Choroid plexus epithelial cell (primary cell): ENCODE measurements around the gene DMRTA1.
"Not testable (repeated sequence)": the region's sequence is repeated elsewhere in the genome, so short reads cannot be mapped to it uniquely, and the experiment has no call there.

Experiments used
- DNase-seq: peaks from one replicate; pipeline ENCODE4 v3.0.0-alpha.2; 2010; ENCODE audit warnings: low read depth
- H3K4me3 ChIP-seq: 2 replicates; pipeline ENCODE4 v1.5.1; 2011; ENCODE audit warnings: low read depth, mild to moderate bottlenecking, control low read depth, low read length, moderate library complexity
- TF ChIP-seq, protein P1 (sequence below): conservative IDR thresholded peaks from 2 replicates; pipeline ENCODE4 v1.5.1; 2011; ENCODE audit warnings: low read depth, mild to moderate bottlenecking, control low read depth, inconsistent platforms, low read length, moderate library complexity

Gene DMRTA1

DNA sequence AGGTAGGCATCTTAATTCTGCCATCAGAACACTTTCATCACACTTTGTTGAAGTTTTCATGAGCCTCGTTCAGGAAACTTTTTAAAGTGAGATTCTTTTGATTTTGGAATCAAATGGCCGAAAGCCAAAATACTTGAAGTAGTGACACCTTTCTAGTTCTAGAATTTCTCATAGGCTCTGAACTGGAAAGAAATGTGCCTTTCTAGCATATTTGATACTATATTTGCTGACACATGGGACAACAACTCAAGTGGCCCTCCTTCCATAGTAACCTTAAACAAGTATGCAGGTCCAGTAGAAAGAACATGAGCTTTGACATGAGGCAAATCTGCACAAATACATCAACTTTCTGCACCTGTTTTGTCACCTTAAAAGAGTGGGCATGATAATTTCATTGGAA lies 22.0 kb upstream of the DMRTA1 start:
- no peak for DNase-seq
- no peak overlapping the region for H3K4me3 ChIP-seq
- TF ChIP-seq, protein P1, sequence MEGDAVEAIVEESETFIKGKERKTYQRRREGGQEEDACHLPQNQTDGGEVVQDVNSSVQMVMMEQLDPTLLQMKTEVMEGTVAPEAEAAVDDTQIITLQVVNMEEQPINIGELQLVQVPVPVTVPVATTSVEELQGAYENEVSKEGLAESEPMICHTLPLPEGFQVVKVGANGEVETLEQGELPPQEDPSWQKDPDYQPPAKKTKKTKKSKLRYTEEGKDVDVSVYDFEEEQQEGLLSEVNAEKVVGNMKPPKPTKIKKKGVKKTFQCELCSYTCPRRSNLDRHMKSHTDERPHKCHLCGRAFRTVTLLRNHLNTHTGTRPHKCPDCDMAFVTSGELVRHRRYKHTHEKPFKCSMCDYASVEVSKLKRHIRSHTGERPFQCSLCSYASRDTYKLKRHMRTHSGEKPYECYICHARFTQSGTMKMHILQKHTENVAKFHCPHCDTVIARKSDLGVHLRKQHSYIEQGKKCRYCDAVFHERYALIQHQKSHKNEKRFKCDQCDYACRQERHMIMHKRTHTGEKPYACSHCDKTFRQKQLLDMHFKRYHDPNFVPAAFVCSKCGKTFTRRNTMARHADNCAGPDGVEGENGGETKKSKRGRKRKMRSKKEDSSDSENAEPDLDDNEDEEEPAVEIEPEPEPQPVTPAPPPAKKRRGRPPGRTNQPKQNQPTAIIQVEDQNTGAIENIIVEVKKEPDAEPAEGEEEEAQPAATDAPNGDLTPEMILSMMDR = no peak

DNA sequence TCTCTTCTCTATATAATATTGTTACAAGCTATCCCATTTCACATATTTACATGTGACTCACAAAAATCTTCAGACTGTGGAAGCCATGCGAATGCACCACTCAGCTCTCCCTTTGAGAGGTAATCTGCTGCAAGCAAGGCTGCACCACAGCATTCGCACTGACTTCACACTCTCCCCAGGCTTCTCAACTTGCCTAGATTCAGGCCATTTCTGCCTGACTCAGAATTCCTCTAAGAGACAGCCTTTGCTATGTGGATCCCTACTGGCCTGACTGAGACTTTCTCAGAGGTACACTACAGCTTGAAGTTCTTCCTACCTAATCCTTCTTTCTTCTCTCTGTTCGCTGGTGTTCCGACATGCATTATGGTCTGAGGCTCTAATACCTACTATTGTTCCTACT lies 21.1 kb upstream of the DMRTA1 start:
- TF ChIP-seq, protein P1 = no peak
- no peak for DNase-seq
- no peak overlapping the region for H3K4me3 ChIP-seq

DNA sequence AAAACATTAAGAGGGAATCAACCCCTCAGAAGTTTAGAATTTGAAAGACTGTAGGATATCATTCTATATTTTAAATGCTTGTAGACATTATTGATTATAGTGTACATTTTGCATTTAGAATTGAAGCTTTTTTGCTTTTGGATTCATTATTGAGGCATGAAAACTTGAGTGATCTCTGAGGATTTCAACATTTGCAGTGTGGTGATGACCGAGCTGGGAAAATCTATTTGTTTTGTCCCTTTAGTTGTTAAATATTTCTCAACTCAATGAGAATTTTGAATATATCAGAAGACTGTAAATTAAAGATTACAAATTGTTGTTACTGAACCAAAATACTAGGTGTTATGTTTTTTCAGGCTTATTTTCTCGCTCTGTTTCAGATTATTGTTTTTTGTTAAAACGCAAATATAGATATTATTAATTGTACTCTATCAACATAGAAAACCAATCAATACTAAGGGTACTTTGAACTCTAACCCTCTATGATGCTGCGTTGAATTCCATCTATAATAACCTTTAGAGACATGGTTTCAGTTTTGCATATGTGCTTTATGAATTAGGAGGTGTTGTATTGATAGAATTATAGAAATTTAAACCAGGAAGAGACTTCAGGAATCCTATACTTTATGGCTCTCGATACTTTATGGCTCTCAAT lies 19.3 kb upstream of the DMRTA1 start:
- DNase-seq = no peak
- no peak overlapping the region for H3K4me3 ChIP-seq
- TF ChIP-seq, protein P1 = no peak

DNA sequence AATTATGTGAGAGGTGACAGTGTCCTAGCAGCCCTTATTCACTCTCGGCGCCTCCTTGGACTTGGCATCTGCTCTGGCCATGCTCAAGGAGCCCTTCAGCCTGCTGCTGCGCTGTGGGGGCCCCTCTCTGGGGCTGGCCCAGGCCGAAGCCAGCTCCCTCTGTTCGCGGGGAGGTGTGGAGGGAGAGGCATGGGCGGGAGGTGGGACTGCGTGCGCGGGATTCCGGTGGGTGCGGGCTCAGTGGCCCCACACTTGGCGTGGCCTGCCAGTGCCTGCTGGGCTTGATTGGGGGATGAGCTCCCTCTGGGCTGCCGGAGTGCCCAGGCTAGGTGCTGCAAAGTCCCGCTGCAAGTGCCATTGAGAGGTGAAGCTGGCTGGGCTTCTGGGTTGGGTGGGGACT lies 12.9 kb upstream of the DMRTA1 start:
- DNase-seq = no peak
- TF ChIP-seq, protein P1 = no peak
- no peak overlapping the region for H3K4me3 ChIP-seq

DNA sequence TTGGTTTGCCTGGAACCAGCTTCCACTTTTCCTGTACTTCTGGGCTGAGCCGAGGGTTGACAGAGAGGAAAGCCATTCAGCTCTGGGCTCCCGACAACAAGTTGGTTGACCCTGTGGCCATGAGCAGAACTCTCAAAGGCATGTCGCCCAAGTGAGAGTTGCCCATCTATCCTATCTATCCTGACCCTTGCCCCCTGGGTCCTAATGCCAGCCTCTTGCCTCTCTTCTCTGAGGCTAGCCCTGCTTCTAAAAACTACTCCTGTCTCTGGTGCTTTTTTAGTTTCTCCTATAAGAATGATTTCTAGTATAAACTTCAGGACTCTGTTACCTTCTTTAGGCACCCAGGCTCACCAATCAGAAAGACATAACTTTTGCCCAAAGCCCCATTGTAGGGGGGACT lies 11.4 kb upstream of the DMRTA1 start:
- H3K4me3 ChIP-seq, DNase-seq: not testable (repeated sequence)

DNA sequence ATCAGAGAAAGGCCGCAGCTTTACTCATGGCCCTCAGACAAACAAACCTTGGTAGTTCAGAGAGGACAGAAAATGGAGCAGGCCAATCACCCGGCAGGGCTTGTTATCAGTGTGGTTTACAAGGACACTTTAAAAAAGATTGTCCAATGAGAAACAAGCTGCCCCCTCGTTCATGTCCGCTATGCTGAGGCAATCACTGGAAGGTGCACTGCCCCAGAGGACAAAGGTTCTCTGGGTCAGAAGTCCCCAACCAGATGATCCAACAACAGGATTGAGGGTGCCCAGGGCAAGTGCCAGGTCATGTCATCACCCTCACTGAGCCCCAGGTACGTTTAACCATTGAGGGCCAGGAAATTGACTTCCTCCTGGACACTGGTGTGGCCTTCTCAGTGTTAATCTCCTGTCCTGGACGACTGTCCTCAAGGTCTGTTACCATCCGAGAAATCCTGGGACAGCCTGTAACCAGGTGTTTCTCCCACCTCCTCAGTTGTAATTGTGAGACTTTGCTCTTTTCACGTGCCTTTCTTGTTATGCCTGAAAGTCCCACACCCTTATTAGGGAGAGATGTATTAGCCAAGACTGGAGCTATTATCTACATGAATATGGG lies 9.1 kb upstream of the DMRTA1 start:
- not testable (repeated sequence) for DNase-seq, H3K4me3 ChIP-seq

DNA sequence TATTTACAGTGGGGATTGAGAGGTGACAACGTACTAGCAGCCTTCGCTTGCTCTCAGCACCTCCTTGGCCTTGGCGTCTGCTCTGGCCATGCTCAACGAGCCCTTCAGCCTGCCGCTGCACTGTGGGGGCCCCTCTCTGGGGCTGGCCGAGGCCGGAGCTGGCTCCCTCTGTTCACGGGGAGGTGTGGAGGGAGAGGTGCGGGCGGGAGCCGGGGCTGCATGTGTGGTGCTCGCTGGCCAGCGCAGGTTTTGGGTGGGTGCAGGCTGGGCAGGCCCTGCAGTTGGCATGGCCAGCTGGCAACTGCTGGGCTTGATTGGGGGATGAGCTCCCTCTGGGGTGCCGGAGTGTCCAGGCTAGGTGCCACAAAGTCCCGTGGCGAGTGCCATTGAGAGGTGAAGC lies 5.8 kb upstream of the DMRTA1 start:
- TF ChIP-seq, protein P1 = no peak
- no peak overlapping the region for H3K4me3 ChIP-seq
- no peak for DNase-seq

DNA sequence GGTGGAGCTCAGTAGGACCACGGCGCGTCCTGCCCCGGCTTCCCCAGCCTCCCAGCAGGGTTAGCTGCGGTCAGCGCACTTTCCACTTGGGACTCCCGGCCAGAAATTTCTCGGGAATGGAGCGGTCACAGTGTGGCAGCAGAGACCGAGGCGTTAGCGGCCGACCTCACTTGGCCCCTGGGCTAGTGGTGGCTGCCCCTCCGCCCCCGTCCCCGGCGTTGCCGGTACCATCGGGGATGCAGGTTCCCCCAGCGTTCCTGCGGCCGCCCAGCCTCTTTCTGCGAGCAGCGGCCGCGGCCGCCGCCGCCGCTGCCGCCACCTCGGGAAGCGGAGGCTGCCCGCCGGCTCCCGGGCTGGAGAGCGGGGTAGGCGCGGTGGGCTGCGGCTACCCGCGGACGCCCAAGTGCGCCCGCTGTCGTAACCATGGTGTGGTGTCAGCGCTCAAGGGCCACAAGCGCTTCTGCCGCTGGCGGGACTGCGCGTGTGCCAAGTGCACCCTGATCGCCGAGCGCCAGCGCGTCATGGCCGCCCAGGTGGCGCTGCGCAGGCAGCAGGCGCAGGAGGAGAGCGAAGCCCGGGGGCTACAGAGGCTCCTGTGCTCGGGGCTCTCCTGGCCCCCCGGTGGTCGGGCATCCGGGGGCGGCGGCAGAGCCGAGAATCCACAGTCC lies 460 bp downstream of the DMRTA1 start:
- H3K4me3 ChIP-seq = peak overlapping the region; percentile 70
- DNase-seq = peak; percentile 47
- TF ChIP-seq, protein P1 = peak; percentile 9
